Thyroid gland (tissue), 4 donors: ENCODE results near the gene TSPAN31. TPM values are rescaled to one million over a fixed set of nuclear protein-coding genes. Genes with fewer than 3 reads are reported as not detected.

Experiments used
- DNase-seq, 2 donors: peaks; one replicate each; pipeline ENCODE4 v3.0.0-alpha.2; 2019
- H3K27ac ChIP-seq, 3 donors: fragments of 200-600 bp; sonication (generic); 1 replicate in 2 of 3; 2 replicates in 1 of 3; pipeline ENCODE4 v1.5.1; 2016 to 2019; ENCODE audit warnings: mild to moderate bottlenecking in 1 of 3, moderate library complexity in 1 of 3
- H3K27me3 ChIP-seq: fragments of 200-600 bp; sonication (generic); one replicate; pipeline ENCODE4 v1.5.1; 2019
- H3K36me3 ChIP-seq, 2 donors: fragments of 200-600 bp; sonication (generic); one replicate each; pipeline ENCODE4 v1.5.1; 2016 to 2019
- H3K4me1 ChIP-seq, 2 donors: fragments of 200-600 bp; sonication (generic); one replicate each; pipeline ENCODE4 v1.5.1; 2017 to 2019
- H3K4me3 ChIP-seq, 3 donors: fragments of 200-600 bp; sonication (generic); replicated peaks in 1 of 3; 1 replicate in 2 of 3; 2 replicates in 1 of 3; pipeline ENCODE4 v1.5.1; 2016; ENCODE audit warnings: mild to moderate bottlenecking in 1 of 3
- H3K9me3 ChIP-seq: fragments of 200-600 bp; sonication (generic); one replicate; pipeline ENCODE4 v1.5.1; 2017
- CTCF ChIP-seq, 6 experiments: fragments of 200-600 bp in 3 of 6; fragments of 450-650 bp in 3 of 6; sonication (generic) in 3 of 6; IDR thresholded peaks; one replicate each; pipeline ENCODE4 v1.5.1; 2016 to 2019; ENCODE audit warnings: antibody characterized with exemption in 6 of 6, mild to moderate bottlenecking in 2 of 6, inconsistent platforms in 1 of 6, moderate library complexity in 1 of 6
- POLR2A ChIP-seq, 2 donors: fragments of 450-650 bp; IDR thresholded peaks; one replicate each; pipeline ENCODE4 v1.6.1; 2017; ENCODE audit warnings: antibody characterized with exemption in 2 of 2, mild to moderate bottlenecking in 2 of 2, moderate library complexity in 1 of 2
- WGBS, 2 donors: methylation state at CpG; one replicate each; pipeline ENCODE4 v1.1.5; 2017; 5-methylcytosine and 5-hydroxymethylcytosine counted together
- intact Hi-C: fragments of 100-400 bp; cut with DNase I; formaldehyde crosslinking; loops from one replicate; pipeline ENCODE4 v1.15.1; 2023
- total RNA-seq, 4 donors: library from RNA; depleted of rRNA; stranded (reverse); fragments of >200 nt; gene quantifications; one replicate each; pipeline ENCODE4 v1.2.3, GENCODE V29; 2016

TSPAN31 gene
- total RNA-seq, 4 donors from 2014 or later: 110 to 166 (median 137) TPM

DNA sequence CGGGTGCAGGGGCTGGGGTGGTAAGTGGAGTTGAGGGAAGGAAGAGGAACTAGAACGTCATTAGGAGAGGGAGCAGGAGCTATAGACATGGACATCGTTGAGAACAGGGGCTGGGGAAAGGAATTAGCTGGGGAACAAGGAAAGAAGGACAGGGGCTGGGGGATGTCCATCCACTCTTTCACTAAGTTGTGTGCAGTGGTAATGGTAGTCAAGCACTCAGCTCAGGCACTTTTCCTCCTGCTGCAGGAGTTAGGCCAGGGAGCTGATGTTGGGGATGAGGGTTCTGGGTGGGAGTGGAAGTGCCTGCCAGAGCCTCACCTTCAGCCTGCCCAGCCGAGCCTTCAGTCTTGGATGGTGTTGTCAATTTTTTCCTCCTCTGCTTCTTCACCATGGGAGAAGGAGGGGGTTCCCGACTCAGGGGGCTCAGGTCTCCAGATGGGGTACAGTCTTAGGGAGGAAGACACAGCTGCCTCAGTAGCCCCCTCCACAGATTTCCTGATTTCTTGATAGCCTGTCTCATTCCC lies 15.5 kb upstream of the TSPAN31 start:
- Histone ChIP-seq H3K36me3 (no peaks in the 10 kb centered on the region), H3K4me1 (peaks cover 9 to 24% of the 10 kb centered on the region in 2 donors), H3K27me3 (no peaks in the 10 kb centered on the region), H3K9me3 (no peaks in the 10 kb centered on the region), H3K27ac (no peak overlapping the region), H3K4me3 (no peak overlapping the region)
- 47 to 49% methylated on average over 5 of the region's 5 CpGs for WGBS, 2 donors
- no peak for DNase-seq
- intact Hi-C loops: no loop called here
- TF ChIP-seq CTCF (IDR thresholded peaks at IDR 0.05) (no peak), POLR2A (IDR thresholded peaks at IDR 0.05) (no peak)

DNA sequence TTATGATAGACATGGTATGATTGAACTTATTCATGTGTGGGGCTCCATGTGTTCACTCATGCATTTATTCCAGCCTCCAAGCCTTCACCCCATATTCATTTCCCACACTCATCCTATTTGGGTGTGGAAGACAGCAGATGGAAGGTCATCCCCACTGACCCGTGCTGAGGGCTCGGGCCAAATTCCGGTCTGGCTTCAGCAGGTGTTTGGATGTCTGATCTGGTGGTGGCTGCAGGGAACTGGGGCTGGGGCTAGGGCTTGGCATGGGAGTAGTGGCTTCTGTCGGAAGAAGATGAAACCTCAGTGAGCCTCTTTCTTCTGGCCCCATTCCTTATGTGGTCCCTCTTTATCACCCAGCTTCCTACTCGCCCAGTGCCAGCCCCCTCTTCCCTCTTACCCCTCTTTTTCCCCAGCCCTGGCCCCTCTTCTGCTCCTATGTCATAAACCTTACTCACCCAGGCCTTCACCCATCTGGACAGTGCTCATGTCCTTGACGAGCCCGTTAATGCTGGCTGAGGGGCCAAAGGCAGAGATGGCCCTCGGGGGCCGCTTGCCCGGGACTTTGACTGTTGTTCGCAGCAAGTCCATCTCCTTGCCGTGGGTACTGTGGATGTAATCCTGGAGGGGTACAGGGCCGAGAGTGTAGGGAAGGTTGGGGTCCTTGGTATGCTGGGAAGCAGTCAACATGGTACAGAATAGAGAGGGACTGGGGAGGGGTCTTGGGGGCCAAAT lies 14.3 kb upstream of the TSPAN31 start:
- H3K4me1 ChIP-seq: peaks cover 9 to 26% of the 10 kb centered on the region in 2 donors
- 76 to 79% methylated on average over 13 of the region's 13 CpGs for WGBS, 2 donors
- peaks cover 3% of the 10 kb centered on the region for H3K27me3 ChIP-seq
- H3K27ac ChIP-seq: no peak overlapping the region
- intact Hi-C loops: no loop called here
- H3K36me3 ChIP-seq: no peaks in the 10 kb centered on the region
- TF ChIP-seq POLR2A (IDR thresholded peaks at IDR 0.05) (no peak), CTCF (IDR thresholded peaks at IDR 0.05) (no peak)
- no peak overlapping the region for H3K4me3 ChIP-seq
- DNase-seq: no peak
- H3K9me3 ChIP-seq: no peaks in the 10 kb centered on the region

DNA sequence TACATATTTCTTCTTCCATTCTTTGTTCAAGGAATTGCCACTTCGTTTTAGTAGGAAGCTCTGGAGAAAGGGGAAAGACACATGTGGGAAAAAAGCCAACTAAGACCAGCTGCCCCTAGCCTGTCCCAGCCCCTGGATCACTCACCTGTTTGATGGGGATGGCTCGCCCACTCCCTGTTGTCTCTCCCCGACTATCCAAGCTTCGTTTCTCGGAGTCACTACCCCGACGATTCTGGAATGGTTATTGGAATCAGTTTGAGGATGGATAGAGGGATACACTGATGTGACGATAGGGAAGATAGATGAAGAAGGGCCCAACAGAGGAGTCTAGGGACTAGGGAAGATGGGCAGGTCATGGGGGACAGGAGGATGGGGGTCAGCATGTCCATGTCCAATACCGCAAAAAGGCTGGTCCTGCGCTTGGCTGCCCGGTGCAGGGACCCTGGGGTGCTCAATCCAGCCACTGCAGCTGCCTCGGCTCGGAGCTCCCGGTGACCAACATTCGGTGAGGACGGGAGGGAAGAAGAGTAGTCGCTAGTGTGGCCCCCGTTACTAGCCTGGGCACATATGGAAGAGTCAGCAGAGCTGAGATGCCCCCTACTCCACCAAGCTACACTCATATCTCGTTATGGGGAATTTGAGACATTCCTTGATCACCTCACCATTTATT lies 13.3 kb upstream of the TSPAN31 start:
- Histone ChIP-seq H3K9me3 (no peaks in the 10 kb centered on the region), H3K27ac (no peak overlapping the region), H3K4me1 (peaks cover 9 to 27% of the 10 kb centered on the region in 2 donors), H3K36me3 (no peaks in the 10 kb centered on the region), H3K4me3 (no peak overlapping the region), H3K27me3 (peaks cover 13% of the 10 kb centered on the region)
- intact Hi-C loops: no loop called here
- WGBS, 2 donors: 76 to 77% methylated on average over 19 of the region's 19 CpGs
- DNase-seq: no peak
- no peak for TF ChIP-seq POLR2A (IDR thresholded peaks at IDR 0.05)
- TF ChIP-seq CTCF (IDR thresholded peaks at IDR 0.05): no peak

GRCh38 chr12:57732270-57732669 lies 12.6 kb upstream of the TSPAN31 start:
- no peak overlapping the region for H3K4me3 ChIP-seq
- H3K36me3 ChIP-seq: no peaks in the 10 kb centered on the region
- WGBS, 2 donors: 48% methylated on average over 4 of the region's 4 CpGs
- H3K4me1 ChIP-seq: peaks cover 4 to 27% of the 10 kb centered on the region in 2 donors
- no peak for DNase-seq
- TF ChIP-seq POLR2A (IDR thresholded peaks at IDR 0.05): no peak
- TF ChIP-seq CTCF (IDR thresholded peaks at IDR 0.05): no peak
- no peaks in the 10 kb centered on the region for H3K9me3 ChIP-seq
- intact Hi-C loops: no loop called here
- peaks cover 20% of the 10 kb centered on the region for H3K27me3 ChIP-seq
- no peak overlapping the region for H3K27ac ChIP-seq
